Measurements from ENCODE around the gene TOP3A.

Gene TOP3A

DNA sequence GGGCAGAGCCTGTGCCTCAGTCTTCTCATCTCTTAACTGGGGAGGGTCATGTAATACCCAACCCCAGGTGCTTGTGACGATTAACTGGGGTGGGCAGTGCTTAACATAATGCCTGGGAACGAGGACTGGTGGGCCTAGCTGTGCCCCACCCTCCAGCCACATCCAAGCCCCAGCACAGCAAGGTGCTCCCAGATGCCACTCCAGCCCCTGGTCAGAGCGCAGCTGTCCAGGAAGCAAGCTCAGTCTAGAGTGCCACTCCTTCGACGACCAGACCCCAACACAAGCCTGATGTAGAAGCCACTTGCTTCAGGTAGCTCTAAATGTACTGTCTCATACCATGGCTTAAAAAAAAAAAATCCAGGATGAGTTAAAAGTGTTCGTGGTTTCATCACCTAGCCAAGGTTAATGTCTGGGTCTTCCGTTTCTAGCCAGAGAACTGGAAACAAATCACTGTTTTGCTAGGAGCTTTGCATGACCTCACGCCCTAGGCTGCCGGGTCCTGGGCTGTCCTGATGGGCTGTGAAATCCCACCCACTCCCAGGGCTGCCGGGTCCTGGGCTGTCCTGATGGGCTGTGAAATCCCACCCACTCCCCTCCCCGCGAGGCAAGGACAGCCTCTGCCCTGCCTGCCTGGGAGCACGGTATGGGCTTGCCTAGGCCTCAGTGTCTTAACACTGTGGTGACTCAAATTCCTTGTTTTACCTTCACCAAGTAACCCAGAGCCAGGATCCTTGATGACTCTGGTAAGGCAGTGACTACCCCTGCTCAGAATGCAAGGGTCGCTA is 46.7 kb downstream of the TOP3A start:
- TF ChIP-seq CTCF (IDR thresholded peaks at IDR 0.05; ENCODE audit: extremely low read depth, missing control alignments) = no peak
- DNase-seq (ENCODE audit: low spot score) = no peak

GRCh38 chr17:18267366-18267765 is 47.4 kb downstream of the TOP3A start:
- DNase-seq (ENCODE audit: low spot score) = no peak
- no peak for TF ChIP-seq CTCF (IDR thresholded peaks at IDR 0.05; ENCODE audit: extremely low read depth, missing control alignments)

- no peak for DNase-seq (ENCODE audit: low spot score)
Measured at GRCh38 chr17:18263885-18264682, 50.7 kb downstream of the TOP3A start.

GRCh38 chr17:18262641-18263040 is 52.2 kb downstream of the TOP3A start:
- DNase-seq (ENCODE audit: low spot score) = no peak
- no peak for TF ChIP-seq CTCF (IDR thresholded peaks at IDR 0.05; ENCODE audit: extremely low read depth, missing control alignments)

More at GRCh38 chr17:18263885-18264682, 50.7 kb downstream of the TOP3A start:
- no peak for TF ChIP-seq CTCF (IDR thresholded peaks at IDR 0.05; ENCODE audit: extremely low read depth, missing control alignments)

GRCh38 chr17:18262111-18262510 is 52.7 kb downstream of the TOP3A start:
- no peak for TF ChIP-seq CTCF (IDR thresholded peaks at IDR 0.05; ENCODE audit: extremely low read depth, missing control alignments)

GRCh38 chr17:18261659-18262058 is 53.1 kb downstream of the TOP3A start:
- DNase-seq (ENCODE audit: low spot score) = no peak
- TF ChIP-seq CTCF (IDR thresholded peaks at IDR 0.05; ENCODE audit: extremely low read depth, missing control alignments) = no peak

More at GRCh38 chr17:18262111-18262510, 52.7 kb downstream of the TOP3A start:
- no peak for DNase-seq (ENCODE audit: low spot score)

- peak; percentile 81 for DNase-seq (ENCODE audit: low spot score)
- no peak for TF ChIP-seq CTCF (IDR thresholded peaks at IDR 0.05; ENCODE audit: extremely low read depth, missing control alignments)
Measured at GRCh38 chr17:18261146-18261515, 53.7 kb downstream of the TOP3A start.
